PC-9 (cell line): ENCODE measurements around the gene MAPK1. TPM values are rescaled to one million over a fixed set of nuclear protein-coding genes. Genes with fewer than 3 reads are reported as not detected.

Experiments used
- BruUV-seq: library from RNA; stranded (reverse); fragments of 400-500 nt; replicated peaks from 2 replicates; lab custom pipeline; 2021; lab: Mats Ljungman, UMichigan
- CTCF ChIA-PET: fragments of 300-600 bp; sonication (Branson Sonifier 250); formaldehyde crosslinking; loops from one replicate; lab custom pipeline; 2022; ENCODE audit warnings: antibody characterized with exemption; lab: Charles Lee
- POLR2A ChIA-PET: fragments of 300-600 bp; sonication (Branson Sonifier 250); formaldehyde crosslinking; loops from one replicate; lab custom pipeline; 2022; ENCODE audit warnings: antibody characterized with exemption; ENCODE audit not compliant: unreplicated experiment; lab: Charles Lee
- DNase-seq, 2 experiments: peaks; one replicate each; pipeline versions ENCODE4 v3.0.0 to v3.0.0-alpha.2; 2015 to 2022; ENCODE audit warnings: mixed read lengths in 1 of 2
- H2AFZ ChIP-seq: fragments of 200-600 bp; sonication (generic); 2 replicates; pipeline ENCODE4 v1.8.1; 2017; ENCODE audit warnings: antibody characterized with exemption
- H3F3A ChIP-seq: fragments of 200-600 bp; sonication (generic); 2 replicates; pipeline ENCODE4 v1.8.1; 2017; ENCODE audit warnings: antibody characterized with exemption, mild to moderate bottlenecking, low read depth; ENCODE audit not compliant: insufficient read depth
- H3K27ac ChIP-seq: fragments of 200-600 bp; sonication (generic); 2 replicates; pipeline ENCODE4 v1.6.1; 2016; ENCODE audit warnings: mixed run types
- H3K27me3 ChIP-seq: fragments of 200-600 bp; sonication (generic); 2 replicates; pipeline ENCODE4 v1.6.1; 2016; ENCODE audit warnings: low read depth, mixed run types; ENCODE audit not compliant: insufficient read depth
- H3K36me3 ChIP-seq: fragments of 200-600 bp; sonication (generic); 2 replicates; pipeline ENCODE4 v1.6.1; 2016; ENCODE audit warnings: low read depth, mixed run types
- H3K4me1 ChIP-seq: fragments of 200-600 bp; sonication (generic); replicated peaks from 2 replicates; pipeline ENCODE4 v1.6.1; 2016; ENCODE audit warnings: mixed run types; ENCODE audit not compliant: insufficient read depth
- H3K4me2 ChIP-seq: fragments of 200-600 bp; sonication (generic); 2 replicates; pipeline ENCODE4 v1.6.1; 2017; ENCODE audit warnings: mixed run types
- H3K4me3 ChIP-seq: fragments of 200-600 bp; sonication (generic); 2 replicates; pipeline ENCODE4 v1.6.1; 2016; ENCODE audit warnings: mixed run types
- H3K79me2 ChIP-seq: fragments of 200-600 bp; sonication (generic); 2 replicates; pipeline ENCODE4 v1.6.1; 2017; ENCODE audit warnings: low read depth, mixed run types
- H3K9me2 ChIP-seq: fragments of 200-600 bp; sonication (generic); 2 replicates; pipeline ENCODE4 v1.8.1; 2017; ENCODE audit warnings: mild to moderate bottlenecking; ENCODE audit not compliant: insufficient read depth
- H3K9me3 ChIP-seq: fragments of 200-600 bp; sonication (generic); 2 replicates; pipeline ENCODE4 v1.8.1; 2016; ENCODE audit warnings: low read depth; ENCODE audit not compliant: insufficient read depth
- H4K20me1 ChIP-seq: fragments of 200-600 bp; sonication (generic); 2 replicates; pipeline ENCODE4 v1.8.1; 2017; ENCODE audit not compliant: insufficient read depth
- EZH2 ChIP-seq: fragments of 200-600 bp; sonication (generic); IDR thresholded peaks from 2 replicates; pipeline ENCODE4 v1.8.0; 2017; ENCODE audit warnings: antibody characterized with exemption, low read depth
- intact Hi-C: fragments of 100-400 bp; cut with micrococcal nuclease; formaldehyde crosslinking; loops from one replicate; pipeline ENCODE4 v1.10.0; 2022; ENCODE audit not compliant: unreplicated experiment
- total RNA-seq: library from RNA; stranded (reverse); gene quantifications from 2 replicates; pipeline ENCODE4 v1.2.3, GENCODE V29; 2021
- TF ChIP-seq, protein P1 (sequence below): fragments of 200-600 bp; sonication (generic); conservative IDR thresholded peaks from 2 replicates; pipeline ENCODE4 v1.6.1; 2017; ENCODE audit warnings: mixed run types, antibody characterized with exemption, mild to moderate bottlenecking, moderate library complexity

Gene MAPK1
- total RNA-seq, 1 experiment from 2014 or later: 82.8 TPM

DNA sequence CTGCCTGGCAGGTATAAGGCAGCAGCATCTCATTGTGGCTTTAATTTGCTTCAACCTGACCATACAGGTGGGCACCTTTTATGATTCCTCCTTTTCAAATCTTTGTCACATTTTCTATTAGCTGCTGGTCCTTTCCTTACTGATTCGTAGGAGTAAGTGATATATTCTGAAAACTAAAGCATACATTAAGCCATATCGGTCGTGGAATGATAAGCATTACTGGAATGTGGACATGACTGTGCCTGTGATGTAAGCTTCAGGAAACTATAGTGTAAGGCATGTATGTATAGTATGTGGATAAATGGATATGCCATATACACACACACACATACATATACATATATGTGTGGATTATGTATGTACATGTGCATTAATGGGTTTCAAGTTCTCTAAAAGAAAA lies 152.7 kb downstream of the MAPK1 start:
- no TSS peak for BruUV-seq
- Histone ChIP-seq H3K27me3 (no peaks in the 10 kb centered on the region), H4K20me1 (no peaks in the 10 kb centered on the region), H3K4me1 (no peaks in the 10 kb centered on the region), H3K4me3 (no peak overlapping the region), H3K27ac (no peak overlapping the region), H2AFZ (no peak overlapping the region), H3K79me2 (no peaks in the 10 kb centered on the region), H3K4me2 (no peak overlapping the region), H3K9me2 (no peaks in the 10 kb centered on the region), H3K9me3 (no peaks in the 10 kb centered on the region), H3F3A (peaks cover 3% of the 10 kb centered on the region; the same call in 1 of the 2 replicates), H3K36me3 (no peaks in the 10 kb centered on the region)
- ChIA-PET POLR2A (no interaction called here), CTCF (interaction anchor here (0.5 kb wide), 1 partner anchor 46 kb away, joined by 5 read pairs; no protein-coding TSS in a partner anchor)
- no peak for TF ChIP-seq EZH2
- TF ChIP-seq, protein P1, sequence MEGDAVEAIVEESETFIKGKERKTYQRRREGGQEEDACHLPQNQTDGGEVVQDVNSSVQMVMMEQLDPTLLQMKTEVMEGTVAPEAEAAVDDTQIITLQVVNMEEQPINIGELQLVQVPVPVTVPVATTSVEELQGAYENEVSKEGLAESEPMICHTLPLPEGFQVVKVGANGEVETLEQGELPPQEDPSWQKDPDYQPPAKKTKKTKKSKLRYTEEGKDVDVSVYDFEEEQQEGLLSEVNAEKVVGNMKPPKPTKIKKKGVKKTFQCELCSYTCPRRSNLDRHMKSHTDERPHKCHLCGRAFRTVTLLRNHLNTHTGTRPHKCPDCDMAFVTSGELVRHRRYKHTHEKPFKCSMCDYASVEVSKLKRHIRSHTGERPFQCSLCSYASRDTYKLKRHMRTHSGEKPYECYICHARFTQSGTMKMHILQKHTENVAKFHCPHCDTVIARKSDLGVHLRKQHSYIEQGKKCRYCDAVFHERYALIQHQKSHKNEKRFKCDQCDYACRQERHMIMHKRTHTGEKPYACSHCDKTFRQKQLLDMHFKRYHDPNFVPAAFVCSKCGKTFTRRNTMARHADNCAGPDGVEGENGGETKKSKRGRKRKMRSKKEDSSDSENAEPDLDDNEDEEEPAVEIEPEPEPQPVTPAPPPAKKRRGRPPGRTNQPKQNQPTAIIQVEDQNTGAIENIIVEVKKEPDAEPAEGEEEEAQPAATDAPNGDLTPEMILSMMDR: no peak
- DNase-seq: peak in 1 of 2 experiments; percentile 53
- intact Hi-C loops: loop anchor here (5.0 kb wide), 1 partner anchor 223 kb away; no protein-coding TSS in a partner anchor

DNA sequence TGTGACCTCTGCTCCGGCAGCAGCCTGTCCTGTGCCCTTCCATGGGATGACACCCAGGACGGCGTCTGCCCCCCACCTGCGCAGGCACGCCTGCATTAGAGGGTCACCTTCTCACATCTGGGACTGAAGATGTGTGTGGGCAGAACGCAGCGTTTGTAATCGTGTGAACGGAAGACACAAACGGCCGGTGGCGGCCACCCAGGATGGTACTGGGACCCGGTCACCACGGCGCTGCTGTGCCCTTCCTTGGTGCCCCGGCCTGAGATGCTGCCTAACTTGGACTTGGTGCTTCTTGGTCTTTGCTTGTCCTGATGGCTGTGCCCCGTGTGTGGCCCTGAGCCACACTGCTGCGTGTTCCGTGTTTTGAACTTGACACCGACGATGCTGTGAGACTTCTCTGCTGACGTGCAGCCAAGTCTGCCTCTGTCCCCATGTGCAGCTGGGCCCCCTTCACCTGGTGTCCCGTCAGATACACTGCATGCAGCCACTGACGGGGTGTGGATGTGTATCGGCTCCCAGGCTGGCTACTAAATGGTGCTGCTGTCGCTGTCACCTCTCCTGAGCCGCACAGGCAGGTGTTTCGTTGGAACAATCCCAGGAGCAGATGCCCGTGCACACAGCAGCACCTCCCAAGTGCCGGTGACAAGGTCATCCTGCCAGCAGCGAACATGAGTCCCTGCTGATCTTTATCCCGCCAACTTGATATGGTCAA lies 153.2 kb downstream of the MAPK1 start:
- Histone ChIP-seq H3F3A (peaks cover 3% of the 10 kb centered on the region; the same call in 1 of the 2 replicates), H3K4me1 (no peaks in the 10 kb centered on the region), H3K27me3 (no peaks in the 10 kb centered on the region), H2AFZ (no peak overlapping the region), H3K79me2 (no peaks in the 10 kb centered on the region), H3K9me3 (no peaks in the 10 kb centered on the region), H3K4me3 (no peak overlapping the region), H3K9me2 (no peaks in the 10 kb centered on the region), H4K20me1 (no peaks in the 10 kb centered on the region), H3K36me3 (no peaks in the 10 kb centered on the region), H3K4me2 (no peak overlapping the region), H3K27ac (no peak overlapping the region)
- BruUV-seq: no TSS peak
- intact Hi-C loops: loop anchor here (5.0 kb wide), 1 partner anchor 223 kb away; no protein-coding TSS in a partner anchor
- ChIA-PET CTCF (no interaction called here), POLR2A (no interaction called here)
- no peak for DNase-seq
- TF ChIP-seq EZH2: no peak
- TF ChIP-seq, protein P1: no peak

- no peak for DNase-seq
- Histone ChIP-seq H3F3A (peaks cover 3% of the 10 kb centered on the region; the same call in 1 of the 2 replicates), H4K20me1 (no peaks in the 10 kb centered on the region), H3K9me2 (no peaks in the 10 kb centered on the region), H3K9me3 (no peaks in the 10 kb centered on the region), H3K27ac (no peak overlapping the region), H3K4me1 (no peaks in the 10 kb centered on the region), H3K4me3 (no peak overlapping the region), H3K79me2 (no peaks in the 10 kb centered on the region), H2AFZ (no peak overlapping the region), H3K36me3 (no peaks in the 10 kb centered on the region), H3K27me3 (no peaks in the 10 kb centered on the region), H3K4me2 (no peak overlapping the region)
- CTCF ChIA-PET: no interaction called here
- TF ChIP-seq EZH2: no peak
- TF ChIP-seq, protein P1: peak; percentile 32; the same call in 1 of the 2 replicates
- POLR2A ChIA-PET: no interaction called here
- intact Hi-C loops: loop anchor here (2.0 to 5.0 kb wide), 2 partner anchors 224 to 239 kb away; partner anchors contain the start of gene PPM1F
- no TSS peak for BruUV-seq
These were observed 153.9 kb downstream of the MAPK1 start for GRCh38 chr22:21713428-21714058.
